Muscle of back (tissue), 11 donors: Measurements from ENCODE around the gene HECTD1. TPM values are rescaled to one million over a fixed set of nuclear protein-coding genes. Genes with fewer than 3 reads are reported as not detected.
"Not testable (repeated sequence)": the region's sequence is repeated elsewhere in the genome, so short reads cannot be mapped to it uniquely, and the experiment has no call there.

ENCODE experiments used
- DNase-seq, 3 donors: peaks; one replicate each; pipeline versions ENCODE4 v3.0.0 to v3.0.0-alpha.2; 2013
- polyA plus RNA-seq, 10 donors: library from polyadenylated mRNA; unstranded; fragments of 120-200 nt; gene quantifications; one replicate each; pipeline ENCODE4 v1.2.1, GENCODE V29; 2013; ENCODE audit not compliant: insufficient read length in 10 of 10

The HECTD1 gene
- polyA plus RNA-seq, 10 donors = 96.9 to 136 (median 115) TPM

DNA sequence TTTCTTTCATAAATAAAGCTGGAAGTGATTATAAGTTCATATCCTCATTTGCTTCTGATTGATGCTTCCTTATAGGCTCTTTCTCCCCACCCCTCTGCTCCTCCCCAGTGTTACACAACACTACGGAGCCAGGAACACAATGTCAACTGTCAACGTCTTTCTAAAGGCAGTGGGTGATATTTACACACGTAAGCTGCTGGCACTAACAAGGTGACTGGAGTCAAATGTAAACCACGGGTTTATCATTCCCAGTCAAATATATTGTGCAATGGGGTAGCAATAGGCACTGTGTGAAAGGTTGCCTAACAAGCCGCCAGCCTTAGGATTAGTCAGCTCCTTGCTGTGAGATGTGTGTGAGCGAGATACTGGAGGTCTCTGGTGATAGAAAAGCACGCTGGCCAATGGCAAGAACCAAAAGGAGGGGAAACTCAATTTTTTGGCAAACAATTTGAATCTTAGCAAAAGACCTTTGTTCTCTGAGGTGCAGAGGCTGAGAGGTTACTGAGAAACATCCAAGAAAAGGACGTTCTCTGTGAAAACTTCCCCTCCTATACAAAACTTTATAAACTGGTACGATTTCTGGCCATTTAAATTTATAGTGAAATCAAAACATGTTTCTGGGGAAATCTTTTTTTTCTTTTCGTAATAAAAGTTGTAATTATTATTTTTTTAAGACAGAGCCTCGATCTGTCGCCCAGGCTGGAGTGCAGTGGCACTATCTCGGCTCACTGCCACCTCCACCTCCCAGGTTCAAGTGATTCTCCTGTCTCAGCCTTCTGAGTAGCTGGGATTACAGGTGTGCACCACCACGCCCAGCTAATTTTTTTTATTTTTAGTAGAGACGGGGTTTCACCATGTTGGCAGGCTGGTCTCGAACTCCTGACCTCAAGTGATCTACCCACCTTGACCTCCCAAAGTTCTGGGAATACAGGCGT, 22.3 kb upstream of the HECTD1 start:
- DNase-seq = peak in 2 of 3 donors; percentile 51 to 69

DNA sequence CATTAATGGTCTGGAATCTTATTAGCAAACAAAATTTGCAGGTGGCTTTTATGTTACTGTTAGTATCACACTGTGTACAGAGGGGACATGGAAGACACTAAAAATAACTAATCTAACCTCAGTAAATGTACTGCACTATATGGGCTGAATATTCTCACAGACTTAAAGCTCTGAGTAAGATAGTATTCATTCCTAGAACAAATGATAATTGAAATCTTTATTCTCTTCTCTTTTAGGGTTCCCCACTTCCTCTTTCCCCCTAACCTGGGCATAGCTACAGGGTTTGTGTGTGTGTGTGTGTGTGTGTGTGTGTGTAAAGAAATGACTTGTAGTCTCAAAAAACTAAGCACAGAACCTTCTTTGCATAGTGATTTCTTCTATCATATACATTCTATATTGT, 21.4 kb upstream of the HECTD1 start:
- no peak for DNase-seq

DNA sequence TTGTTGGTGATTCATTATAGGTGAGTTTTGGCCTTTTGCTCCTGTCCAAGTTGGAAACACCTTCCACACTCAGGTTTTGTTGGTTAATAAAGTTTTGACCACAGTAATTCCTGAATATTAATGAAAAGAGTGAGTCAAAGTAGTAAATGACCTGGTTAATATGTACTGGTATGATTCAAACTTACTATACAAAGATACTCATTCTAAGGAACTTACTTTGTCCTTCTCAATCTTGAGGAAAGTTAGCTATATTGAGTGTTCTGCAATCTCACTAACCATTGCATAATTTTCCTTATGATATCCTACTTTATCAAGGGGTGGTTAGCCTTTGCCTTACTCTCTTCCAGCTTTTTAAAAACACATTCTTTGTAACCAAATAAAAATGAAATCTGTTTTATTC, 20.9 kb upstream of the HECTD1 start:
- no peak for DNase-seq

DNA sequence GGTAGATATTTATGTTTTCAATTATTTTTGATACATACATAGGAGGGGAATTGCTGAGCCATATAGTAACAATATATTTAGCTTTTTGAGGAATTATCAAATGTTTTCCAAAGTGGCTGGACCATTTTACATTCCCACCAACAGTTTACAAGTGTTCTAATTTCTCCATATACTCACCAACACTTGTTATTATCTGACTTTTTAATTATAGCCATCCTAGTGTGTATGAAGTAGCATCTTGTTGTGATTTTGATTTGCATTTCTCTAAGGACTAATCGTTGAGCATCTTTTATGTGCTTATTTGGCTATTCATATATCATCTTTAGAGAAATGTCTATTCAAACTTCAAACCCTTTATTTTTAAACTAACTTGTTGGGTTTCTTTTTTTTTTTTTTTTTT, 17.2 kb upstream of the HECTD1 start:
- no peak for DNase-seq

DNA sequence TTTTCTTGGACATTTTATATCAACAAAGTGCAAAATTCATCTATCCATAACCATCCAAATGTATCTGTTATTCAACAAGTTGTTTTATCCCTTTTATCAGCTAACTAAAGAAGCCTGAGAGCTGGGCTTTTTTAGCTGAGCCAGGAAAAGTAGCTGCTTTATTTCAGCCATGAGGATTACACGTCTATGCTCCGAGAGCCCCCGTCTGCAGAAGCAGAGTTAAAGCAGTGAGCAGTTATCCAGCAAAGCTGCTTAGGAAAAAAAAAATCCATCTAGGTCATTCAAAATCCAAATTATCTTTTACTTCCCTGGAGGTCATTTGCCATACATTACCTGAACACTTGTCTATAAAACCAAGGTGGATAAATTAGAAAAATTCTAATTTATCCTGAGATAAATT, 15.7 kb upstream of the HECTD1 start:
- no peak for DNase-seq

DNA sequence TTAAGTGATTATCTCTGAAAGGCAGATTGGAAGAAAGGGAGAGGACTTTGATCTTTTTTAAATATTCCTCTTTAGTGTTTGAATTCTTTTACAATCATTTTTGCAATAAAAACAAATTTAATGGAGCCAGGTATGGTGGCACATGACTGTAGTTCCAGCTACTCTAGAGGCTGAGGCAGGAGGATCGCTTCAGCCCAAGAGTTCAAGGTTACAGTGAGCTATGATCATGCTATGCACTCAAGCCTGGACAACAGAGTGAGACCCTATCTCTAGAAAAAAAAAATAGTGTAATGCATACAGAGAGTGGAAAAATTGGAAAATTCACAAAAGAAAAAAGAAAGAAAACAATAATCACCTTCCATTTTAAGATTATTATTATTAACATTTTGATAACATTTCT, 15.2 kb upstream of the HECTD1 start:
- DNase-seq = no peak

DNA sequence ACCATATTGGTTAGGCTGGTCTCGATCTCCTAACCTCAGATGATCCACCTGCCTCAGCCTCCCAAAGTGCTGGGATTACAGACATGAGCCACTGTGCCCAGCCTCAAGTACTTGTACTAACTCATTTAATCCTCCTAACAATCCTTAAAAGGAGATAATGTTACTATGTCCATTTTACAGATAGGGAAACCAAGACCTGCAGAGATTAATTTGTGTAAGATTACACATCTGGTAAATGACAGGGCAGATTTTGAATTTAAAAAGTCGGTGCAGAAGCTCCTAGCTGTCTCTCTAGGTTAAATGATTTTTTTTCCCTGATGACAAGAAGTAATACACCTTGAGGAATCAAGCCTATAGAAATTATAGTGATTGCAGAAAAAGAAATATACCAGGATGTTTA, 13.7 kb upstream of the HECTD1 start:
- DNase-seq = no peak

DNA sequence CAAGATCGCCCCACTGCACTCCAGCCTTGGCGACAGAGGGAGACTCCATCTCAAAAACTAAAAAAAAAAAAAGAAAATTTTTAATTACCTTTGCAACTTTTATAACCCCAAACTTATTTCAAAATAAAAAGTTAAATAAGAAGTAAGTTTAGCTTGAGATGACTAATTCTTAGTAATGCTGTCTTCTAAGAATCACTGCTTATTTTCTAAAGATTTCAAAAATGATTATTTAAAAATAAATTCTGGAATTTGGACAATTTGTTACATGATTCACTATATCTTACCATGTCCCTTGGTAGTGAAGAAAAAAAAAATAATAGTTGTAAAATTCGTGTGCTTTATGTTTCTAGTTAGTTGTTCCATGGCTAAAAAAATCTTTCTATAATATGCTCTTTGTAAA, 11.6 kb upstream of the HECTD1 start:
- no peak for DNase-seq

DNA sequence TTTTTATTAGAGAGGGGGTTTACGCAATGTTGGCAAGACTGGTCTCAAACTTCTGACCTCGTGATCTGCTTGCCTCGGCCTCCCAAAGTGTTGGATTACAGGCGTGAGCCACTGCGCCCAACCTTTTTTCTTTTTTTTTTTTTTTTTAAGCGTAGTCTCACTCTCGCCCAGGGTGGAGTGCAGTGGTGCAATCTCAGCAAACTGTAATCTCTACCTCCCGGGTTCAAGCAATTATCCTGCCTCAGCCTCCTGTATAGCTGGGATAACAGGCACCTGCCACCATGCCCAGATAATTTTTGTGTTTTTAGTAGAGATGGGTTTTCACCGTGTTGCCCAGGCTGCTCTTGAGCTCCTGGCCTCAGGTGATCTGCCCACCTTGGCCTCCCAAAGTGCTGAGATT, 8.8 kb upstream of the HECTD1 start:
- no peak for DNase-seq

DNA sequence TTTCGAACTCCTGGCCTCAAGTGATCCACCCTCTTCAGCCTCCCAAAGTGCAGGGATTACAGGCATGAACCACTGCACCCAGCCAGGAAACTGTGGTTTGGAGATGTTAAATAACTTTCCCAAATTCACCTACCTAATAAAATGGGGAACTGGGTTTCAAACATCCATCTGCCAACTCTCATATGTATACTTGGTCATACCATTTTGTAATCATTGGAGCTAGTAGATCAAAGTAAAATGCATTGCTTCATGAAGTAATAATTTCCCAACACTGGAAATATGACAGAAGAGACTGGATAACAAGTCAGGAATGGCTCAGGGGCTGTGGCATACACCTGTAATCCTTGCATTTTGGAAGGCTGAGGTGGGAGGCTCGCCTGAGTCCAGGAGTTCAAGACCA, 5.3 kb upstream of the HECTD1 start:
- DNase-seq = no peak

DNA sequence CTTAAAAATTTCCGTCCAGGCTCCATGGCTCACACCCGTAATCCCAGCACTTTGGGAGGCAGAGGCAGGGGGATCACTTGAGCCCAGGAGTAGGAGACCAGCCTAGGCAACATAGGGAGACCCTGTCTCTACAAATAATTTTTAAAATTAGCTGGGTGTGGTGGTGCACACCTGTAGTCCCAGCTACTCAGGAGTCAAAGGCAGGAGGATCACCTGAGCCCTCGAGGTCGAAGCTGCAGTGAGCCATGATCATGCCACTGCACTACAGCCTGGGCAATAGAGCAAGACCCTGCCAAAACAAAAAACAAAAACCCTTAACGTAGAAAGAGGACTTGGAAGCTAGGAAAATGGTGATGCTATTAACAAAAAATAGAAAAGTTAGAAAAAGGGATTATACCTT, 2.0 kb upstream of the HECTD1 start:
- no peak for DNase-seq

DNA sequence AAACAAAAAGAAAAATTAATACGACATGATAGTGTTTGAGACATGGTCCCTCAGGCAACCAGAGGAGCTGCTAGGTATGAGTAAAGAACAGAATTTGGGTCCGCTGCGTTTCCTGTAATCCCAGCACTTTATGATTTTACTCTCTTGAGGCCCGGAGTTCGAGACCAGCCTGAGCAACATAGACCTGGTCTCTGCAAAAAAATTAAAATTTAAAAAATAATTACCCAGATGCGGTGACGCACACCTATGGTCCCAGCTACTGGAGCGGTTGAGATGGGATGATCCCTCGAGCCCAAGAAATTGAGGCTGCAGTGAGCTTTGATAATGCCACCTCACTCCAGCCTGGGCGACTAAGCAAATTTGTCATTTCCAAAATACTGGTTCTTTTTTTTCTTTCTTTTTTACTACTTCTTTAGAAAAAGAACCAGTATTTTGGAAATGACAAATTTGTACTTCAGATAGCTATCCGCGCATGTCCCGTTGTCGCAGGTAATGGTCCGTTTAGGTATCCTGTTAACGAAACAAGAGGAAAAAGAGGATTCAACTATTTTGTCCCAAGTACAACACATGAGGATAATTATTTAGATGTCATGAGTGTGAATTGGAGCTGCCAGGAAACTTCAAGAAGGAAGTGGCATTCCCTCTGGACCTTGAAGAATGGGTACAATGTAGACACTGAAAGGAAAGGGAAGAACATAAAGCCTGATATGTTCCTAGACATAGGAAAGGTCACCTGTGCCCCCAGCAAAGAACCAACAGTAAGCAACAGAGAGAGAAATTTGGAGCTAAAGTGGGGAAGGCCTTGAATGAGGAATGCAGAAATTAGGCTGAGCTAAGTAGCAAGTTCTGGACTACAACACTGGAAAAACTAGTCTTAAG, 1.2 kb upstream of the HECTD1 start:
- no peak for DNase-seq

DNA sequence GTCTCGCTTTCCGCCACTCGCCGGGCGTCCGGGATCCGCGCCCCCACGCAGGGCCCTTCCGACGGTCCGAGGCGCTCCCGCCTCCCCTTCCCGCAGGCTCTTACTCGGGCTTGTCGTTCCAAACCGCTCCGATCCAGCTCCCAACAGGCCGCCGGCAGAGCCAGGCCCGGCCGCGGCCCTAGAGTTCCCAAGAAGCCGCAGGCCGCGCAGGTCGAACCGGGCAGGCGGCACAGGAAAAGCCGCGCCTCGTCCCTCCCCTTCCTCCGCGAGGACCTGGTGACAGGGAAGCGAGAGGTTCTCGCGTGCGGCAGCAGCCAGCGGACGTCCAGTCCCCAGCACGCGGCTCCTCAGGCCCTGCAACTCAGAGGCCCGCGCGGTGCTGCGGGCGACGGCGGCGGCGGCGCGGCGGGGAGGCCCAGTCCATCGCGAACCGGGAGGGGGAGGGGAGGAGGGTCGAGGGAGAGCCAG, 272 bp downstream of the HECTD1 start:
- DNase-seq = no peak

DNA sequence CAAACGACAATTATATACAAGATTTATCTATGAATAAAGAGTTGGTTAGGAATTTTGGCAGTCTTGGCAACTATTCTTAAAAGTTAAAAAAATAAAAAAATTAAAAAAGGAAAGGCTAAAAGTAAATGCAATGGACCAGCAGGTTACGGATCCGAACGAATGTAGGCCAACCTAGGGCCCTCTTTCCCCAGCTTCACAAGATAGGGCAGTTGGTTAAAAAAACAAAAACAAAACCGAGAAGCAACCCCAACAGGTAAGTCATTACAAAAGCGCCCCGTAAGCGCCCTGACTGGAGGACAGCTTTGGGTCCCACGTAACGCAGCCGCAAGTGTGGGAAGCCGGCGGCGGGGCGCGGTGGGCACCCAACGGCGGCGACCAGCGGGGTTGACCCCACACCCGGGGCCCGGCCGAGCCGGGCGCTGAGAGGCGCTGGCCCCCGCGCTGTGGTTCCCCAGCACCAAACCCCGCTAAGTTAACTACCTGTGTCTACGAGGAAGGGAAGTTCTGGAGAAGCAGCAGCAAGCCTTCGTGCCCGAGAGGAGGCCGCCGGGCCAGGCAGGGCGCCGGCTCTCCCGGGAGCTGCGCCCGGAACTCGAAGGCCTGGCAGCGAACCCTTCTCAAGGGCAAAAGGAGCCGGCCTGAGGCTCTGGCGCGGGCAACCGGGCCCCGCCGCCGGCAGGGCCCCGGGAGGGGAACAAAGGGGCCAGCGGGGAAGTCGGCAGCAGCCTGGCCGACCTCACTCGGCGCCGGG, 882 bp downstream of the HECTD1 start:
- peak in 1 of 3 donors; percentile 52 for DNase-seq

DNA sequence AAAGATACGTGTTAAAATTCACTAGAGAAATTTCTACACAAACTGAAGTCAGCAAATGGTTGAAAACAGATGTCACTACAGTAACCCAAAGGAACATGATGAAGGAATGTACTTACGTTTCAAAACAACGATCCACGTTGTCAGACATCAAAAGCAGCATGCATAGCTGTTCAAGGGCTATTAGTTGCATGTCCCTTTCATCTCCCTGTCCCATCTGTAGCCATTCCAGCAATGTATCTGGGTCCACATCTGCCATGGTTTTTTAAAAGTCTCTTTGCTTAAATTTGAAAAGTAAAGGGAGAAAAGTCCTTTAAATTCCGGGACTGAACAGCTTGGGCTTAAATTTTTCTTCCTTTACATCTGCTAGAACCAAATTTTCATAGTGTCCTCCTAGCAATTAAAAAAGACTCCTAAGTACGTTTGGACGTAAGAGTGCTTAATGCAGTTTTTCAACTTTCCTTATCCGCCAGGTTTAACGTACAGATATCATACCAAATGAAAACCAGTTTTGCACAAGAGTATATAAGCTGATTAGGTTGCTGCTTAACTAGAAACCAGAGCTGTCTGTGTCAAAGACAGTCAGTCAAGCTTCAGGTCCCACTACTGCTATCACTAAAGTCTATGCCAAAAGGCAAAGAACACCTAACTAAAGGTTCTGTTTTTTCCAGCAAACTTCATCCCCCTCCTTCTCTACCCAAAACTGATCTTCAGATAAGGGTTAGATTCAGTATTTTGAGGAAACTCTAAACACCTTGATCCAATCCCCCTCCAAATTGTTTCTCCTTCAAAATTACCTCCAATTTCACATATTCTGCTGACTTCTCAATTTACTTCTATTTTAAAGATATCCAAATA, 1.7 kb downstream of the HECTD1 start:
- DNase-seq = peak in 2 of 3 donors; percentile 45 to 56

DNA sequence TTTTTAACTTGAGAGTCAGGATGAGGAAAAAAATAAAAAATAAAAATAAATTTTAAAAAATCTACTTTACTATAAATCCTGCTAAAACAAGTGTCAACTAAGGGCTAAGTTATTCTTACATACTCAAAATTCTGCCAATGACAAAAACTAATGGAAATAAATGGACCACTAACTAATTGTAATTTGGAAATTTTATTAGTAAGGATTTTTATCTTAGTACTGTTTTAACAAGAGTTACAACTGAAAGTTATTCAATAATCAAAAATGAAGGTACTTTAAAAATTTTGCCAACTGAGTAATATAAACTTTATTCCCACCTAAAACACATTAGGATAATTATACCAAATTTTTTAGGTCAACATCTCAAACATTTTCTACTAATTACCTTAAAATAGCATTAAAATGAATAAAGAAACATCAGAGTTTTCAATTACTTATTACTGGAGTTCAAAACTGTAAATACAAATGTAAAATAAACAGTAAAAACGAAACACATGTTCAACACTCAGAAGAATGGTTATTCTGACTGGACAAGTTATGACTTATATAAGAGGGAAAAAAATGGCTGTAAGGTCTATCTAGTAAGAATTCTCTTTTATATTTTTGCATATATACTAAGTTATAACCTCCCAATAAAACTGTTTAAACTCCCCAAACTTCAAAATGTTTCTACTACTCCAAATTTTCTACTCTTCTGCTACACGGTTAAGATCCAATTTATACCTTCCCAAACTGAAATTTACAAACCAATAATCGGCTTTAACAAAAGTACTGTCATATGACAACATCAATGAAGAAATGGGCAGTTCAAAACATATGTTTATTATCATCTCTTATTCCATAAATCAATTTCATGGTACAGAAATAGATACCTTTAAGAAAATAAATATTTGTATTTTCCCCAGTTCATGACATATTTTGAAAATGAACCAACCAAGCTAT, 2.7 kb downstream of the HECTD1 start:
- DNase-seq = no peak

DNA sequence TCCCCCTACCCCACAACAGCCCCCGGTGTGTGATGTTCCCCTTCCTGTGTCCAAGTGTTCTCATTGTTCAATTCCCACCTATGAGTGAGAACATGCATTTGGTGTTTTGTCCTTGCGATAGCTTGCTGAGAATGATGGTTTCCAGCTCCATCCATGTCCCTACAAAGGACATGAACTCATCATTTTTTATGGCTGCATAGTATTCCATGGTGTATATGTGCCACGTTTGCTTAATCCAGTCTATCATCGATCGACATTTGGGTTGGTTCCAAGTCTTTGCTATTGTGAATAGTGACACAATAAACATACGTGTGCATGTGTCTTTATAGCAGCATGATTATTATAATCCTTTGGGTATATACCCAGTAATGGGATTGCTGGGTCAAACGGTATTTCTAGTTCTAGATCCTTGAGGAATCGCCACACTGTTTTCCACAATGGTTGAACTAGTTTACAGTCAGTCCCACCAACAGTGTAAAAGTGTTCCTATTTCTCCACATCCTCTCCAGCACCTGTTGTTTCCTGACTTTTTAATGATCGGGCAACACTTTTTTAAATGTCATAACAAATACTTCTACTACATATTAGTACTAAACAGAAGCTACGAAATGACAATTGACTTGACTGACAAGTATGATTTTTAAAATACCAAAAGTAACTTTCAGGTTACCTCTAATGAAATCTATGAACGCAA, 3.5 kb downstream of the HECTD1 start:
- not testable (repeated sequence) for DNase-seq

DNA sequence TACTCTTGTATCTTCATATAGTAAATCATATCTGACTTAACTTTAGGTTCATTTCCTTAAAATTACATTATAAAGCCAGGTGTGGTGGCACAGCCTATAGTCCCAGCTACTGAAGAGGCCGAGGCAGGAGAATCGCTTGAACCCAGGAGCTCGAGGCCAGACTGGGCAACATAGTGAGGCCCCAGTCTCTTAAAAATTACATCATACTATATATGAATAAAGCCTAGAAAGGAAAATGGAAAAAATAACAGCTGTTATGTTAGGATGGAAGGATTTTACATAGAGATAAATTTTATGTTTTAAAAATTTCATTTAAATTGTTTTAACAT, 4.2 kb downstream of the HECTD1 start:
- no peak for DNase-seq

DNA sequence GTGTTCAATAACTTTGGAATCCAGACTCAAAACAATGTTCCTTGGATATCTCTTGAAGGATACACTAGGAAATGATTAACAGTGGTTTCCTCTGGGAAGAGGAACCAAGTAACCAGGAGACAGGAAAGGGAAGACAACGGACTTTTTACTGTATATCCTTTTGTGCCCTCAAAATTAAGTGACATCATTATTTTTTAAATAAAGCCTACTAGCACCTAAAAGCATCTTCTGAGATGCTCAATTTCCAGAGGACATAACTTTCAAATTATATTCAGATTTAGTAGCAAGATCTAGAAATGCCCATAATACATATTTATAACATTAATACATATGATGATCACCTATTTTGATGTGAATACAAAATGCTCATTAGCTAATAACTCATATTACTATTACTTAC, 6.5 kb downstream of the HECTD1 start:
- DNase-seq = no peak

DNA sequence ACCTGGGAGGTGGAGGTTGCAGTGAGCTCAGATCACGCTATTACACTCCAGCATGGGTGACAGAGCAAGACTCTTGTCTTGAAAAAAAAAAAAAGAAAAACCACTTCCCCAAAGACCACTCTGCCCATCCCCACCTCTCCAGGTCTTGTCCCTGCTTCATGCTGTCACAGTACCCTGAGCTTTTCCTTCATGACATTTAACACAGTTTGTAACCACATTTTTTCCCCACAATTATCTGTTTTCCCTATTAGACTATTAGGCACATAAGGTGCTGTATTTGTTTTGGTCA, 6.9 kb downstream of the HECTD1 start:
- DNase-seq = no peak
